OCI-LY1 (cell line): ENCODE measurements around the gene MTHFS.

Source experiments
- CTCF ChIP-seq: fragments of 200-600 bp; sonication (generic), shearing (Covaris generic); IDR thresholded peaks from 2 replicates; pipeline ENCODE4 v1.5.1; 2017; ENCODE audit warnings: mild to moderate bottlenecking, antibody characterized with exemption, low read length, moderate library complexity, mixed read lengths
- EZH2 ChIP-seq: fragments of 200-600 bp; sonication (generic), shearing (Covaris generic); IDR thresholded peaks from 2 replicates; pipeline ENCODE4 v1.8.0; 2017; ENCODE audit warnings: borderline replicate concordance, mixed run types, mild to moderate bottlenecking, antibody characterized with exemption, low read length, moderate library complexity, mixed read lengths

DNA sequence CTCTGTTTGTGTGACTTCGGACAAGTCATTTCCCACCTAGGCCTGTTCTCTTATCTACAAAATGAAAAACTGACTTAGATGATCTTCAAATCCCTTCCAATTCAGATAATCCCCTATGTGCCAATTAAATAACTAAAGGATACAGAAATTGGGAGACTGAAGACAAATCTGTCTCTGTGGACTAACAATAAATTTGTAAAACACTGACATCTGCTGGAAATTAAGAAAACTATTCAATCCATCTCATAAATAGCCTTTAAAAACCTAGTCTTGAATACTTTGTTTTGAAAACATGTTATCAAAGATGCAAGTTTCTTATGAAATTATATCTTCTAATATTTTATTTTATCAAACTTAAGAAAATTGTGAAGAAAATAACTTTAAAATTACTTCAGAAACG lies 38.3 kb downstream of the MTHFS start:
- TF ChIP-seq CTCF, result peak; percentile 29; the same call in 1 of the 2 replicates
- no peak for TF ChIP-seq EZH2
